Fibroblast of the aortic adventitia (primary cell): ENCODE results near the gene FRS3. TPM values are rescaled to one million over a fixed set of nuclear protein-coding genes. Genes with fewer than 3 reads are reported as not detected.

ENCODE experiments used
- DNase-seq: peaks from one replicate; pipeline ENCODE4 v3.0.0-alpha.2; 2010; ENCODE audit warnings: low read depth
- H3K4me3 ChIP-seq: 2 replicates; pipeline ENCODE4 v1.5.1; 2011; ENCODE audit warnings: low read depth, mild to moderate bottlenecking, control low read depth, low read length, moderate library complexity
- CTCF ChIP-seq: IDR thresholded peaks from 2 replicates; pipeline ENCODE4 v1.5.1; 2011; ENCODE audit warnings: mild to moderate bottlenecking, low read length, control low read depth, inconsistent platforms; ENCODE audit not compliant: insufficient read depth
- total RNA-seq: library from RNA; depleted of rRNA; stranded (reverse); fragments of >200 nt; gene quantifications from 2 replicates; pipeline ENCODE4 v1.2.3, GENCODE V29; 2012; ENCODE audit warnings: low replicate concordance

Gene FRS3
- total RNA-seq, 1 donor = 1.4 TPM

DNA sequence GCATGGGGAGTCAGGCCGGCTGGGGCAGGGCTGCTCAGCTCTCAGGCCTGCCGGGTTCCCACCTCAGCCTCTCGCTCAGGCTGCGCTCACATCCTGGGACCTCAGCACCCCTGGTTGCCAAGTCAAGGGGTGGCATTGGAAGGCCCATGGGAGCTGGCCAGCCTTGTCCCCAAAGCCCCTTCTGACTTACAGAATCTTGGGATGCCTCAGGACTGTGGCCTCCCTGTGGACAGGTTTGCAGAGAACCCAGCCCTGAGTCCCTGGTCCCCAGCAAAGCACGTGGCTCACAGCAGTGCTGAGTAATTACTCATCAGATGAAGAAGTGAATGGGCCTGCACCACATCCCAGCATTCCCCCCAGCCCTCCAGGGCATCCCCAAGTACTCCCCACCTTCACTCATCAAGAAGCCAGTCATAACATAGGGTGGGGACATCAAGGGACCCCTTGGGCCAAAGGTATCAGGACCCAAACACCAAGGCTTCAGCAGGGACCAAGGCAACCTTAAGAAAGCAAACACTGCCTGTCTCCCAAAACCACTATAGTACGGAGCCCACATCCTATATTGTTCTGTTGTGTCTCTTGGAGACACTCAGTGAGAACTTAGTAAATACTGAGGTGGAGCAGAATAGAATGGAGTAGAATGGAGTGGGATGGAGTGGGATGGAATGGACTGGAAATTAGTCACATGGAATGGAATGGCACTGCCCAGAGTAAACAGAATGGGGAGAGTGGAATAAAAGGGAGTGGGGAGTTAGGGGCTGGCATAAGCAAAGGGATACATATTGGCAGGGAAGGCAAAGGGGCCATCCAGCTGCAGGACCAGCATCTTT, 36.1 kb downstream of the FRS3 start:
- no peak for TF ChIP-seq CTCF
- H3K4me3 ChIP-seq = no peak overlapping the region
- DNase-seq = no peak

DNA sequence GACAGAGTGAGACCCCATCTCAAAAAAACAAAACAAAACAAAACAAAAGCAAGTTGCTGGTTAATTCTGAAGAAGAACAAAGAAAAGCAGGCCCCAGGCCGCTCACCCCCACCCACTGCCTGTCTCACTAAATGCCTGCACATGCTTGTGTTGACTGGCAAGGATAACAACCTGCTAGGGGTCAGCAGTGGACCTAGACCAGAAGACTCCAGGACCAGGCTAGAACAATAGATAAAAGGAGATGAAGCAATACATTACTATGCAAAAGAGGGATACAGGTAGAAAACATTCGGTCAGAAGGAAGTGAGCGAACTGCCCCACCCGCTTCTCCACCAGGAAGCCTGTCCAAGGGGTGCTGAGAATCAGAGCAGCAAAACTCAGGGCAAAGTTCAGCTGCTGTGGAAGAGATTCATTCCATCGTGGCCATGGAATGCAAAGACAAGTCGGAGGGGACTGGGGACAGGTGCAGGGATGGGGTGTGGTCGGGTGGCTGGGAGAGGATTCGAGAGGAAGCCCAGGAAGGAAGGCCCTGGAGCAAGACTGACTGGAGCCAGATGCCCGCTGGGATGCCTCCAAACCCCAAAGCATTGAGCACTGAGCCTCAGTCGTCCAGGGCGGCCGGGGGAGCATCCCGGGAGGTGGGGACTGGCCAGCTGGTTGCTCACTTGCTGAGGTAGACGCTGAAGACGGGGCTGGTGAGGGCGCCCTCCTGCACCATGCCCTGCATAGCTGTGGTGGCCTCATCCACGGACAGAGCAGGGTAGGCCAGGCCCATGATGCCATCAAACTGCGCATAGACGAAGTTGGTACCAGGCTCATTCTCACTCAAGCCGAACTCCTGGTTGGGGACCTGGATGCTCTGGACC, 37.8 kb downstream of the FRS3 start:
- H3K4me3 ChIP-seq = no peak overlapping the region
- no peak for TF ChIP-seq CTCF
- no peak for DNase-seq

DNA sequence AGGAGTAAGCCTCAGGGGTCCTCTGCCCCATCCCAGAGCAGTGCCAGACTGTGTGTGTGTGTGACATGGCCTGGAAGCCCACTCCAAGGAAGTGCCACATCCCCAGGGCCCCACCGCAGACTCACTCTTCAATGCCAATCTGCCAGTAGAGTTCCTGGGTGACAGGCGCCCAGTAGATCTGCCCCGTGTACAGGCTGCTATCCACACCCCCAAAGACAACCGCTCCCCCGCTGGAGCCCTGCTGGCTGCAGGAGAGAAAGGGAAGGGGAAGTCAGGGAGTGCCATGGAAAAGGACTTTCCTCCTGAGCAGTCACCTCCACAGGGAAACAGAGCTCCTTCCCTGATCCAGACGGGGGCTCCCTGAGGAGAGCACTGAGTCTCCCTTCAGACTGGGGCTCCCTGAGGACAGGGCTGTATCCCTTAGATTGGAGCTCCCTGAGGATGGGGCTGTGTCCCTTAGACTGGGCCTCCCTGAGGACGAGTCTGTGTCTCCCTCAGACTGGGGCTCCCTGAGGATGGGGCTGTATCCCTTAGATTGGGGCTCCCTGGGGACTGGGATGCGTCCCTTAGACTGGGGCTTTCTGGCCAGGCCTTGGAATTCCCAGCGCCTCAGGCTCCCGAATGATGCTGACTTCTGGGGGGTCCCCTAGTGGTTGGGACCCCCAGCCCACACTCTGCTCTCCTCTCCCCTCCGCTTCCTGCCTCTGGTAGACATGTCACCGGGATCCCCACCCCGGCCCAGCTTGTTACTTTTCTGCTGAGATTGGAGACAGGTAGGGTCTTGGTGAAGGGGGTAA, 39.1 kb downstream of the FRS3 start:
- H3K4me3 ChIP-seq = no peak overlapping the region
- no peak for TF ChIP-seq CTCF
- no peak for DNase-seq

DNA sequence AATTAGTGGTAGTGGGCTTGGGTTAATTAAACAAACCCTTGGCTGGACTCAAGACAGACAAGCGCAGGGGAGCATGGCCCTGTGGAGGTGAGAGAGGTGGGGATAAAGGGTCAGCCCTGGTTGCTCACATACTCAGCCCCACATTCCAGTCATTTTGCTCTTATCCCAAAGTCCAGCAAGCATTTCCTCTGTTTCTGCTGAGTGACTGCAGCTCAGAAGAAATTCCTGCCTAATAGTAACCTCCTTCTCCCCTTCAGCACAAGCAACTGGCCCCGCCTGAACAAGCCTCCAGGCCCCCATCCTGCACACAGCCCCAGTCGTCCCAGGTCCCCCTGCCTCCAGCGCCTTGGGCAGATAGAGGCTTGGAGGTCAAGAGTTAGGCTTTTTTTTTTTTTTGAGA, 40.7 kb downstream of the FRS3 start:
- peak; percentile 35 for DNase-seq
- no peak overlapping the region for H3K4me3 ChIP-seq
- TF ChIP-seq CTCF = no peak

DNA sequence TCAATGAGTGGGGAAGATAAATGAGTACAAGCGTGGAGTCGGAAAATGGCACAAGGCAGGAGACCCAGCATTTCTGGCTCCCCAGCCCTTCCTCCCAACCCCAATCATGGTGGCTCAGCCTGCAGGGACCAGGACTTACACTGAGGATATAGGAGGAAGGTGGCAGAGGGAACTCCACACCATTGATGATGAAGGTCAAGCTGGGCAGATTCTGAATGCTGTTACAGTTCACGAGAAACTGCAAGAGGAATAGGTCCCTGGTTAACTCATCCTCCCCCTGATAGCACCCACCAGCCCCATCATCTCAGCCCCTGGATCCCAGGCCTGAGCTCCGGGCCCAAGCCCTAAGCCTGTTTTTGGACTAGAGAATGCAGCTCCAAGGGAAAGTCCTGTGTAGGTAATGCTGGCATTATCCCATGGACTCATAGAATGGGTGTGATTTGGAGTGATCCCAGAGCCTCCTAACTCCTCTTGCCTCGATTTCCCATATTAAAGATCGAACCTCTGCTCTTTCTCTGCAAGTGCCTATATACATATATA, 42.0 kb downstream of the FRS3 start:
- TF ChIP-seq CTCF = no peak
- no peak for DNase-seq
- no peak overlapping the region for H3K4me3 ChIP-seq
